VCaP (cell line): ENCODE results near the gene OR5AU1.

ENCODE experiments used
- H3K27ac ChIP-seq: fragments of 450-650 bp; 2 replicates; pipeline ENCODE4 v1.5.1; 2017
- TF ChIP-seq, protein P1 (sequence below): fragments of 450-650 bp; conservative IDR thresholded peaks from 2 replicates; pipeline ENCODE4 v1.5.1; 2017; ENCODE audit warnings: mild to moderate bottlenecking, moderate library complexity

Gene OR5AU1

DNA sequence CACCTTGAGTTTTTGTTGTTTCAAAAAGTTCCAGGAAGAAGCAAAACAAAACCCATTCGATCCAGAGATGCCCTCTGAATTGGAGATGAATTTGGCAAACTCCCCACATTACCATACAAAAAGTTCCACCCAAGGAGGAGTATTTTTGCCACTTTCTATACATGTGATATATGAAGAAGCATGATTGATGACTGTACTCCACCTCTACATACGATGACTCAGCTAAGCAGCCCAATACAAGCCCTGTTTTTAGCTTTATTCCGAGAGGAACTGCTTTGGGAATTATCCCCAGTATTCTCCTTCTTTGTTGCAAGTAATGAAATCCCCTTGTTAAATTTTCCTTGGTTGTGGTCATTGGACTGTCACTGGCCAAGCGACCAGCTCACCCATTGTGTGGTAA is 43.6 kb downstream of the OR5AU1 start:
- H3K27ac ChIP-seq: peak overlapping the region; percentile 66

DNA sequence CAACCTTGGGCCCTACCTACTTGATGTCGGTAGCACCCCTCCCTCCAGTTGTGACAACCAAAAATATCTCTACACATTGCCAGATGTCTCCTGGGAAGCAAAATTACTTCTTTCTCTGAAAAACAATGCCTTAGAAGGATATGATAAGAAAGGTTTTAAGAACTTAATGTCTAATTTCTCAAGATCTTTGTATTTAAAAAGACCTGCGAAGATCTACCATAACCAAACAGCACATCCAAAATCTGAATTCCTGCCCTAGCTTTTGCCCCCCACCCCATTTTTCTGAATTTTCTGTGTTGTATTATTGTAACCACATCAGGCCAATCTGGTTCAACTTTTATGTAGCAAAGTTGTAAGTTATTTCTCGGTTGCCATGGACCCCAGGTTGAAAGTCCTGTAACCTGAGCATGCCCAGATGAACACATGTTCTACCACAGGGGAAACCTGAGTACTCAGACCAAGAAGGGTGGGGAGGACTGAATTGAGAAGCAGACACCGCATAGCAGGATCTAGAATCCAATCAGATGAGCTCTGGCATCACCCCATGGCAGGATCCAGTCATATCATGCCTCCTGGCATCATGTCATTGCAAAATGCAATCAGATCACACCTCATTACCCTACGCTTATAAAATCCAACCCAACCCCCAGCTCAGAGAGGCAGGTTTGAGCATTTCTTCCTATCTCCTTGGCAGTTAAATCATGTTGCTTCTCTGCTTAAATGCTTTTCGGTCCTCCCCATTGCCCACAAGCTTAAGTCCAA is 46.3 kb downstream of the OR5AU1 start:
- no peak overlapping the region for H3K27ac ChIP-seq
- TF ChIP-seq, protein P1, sequence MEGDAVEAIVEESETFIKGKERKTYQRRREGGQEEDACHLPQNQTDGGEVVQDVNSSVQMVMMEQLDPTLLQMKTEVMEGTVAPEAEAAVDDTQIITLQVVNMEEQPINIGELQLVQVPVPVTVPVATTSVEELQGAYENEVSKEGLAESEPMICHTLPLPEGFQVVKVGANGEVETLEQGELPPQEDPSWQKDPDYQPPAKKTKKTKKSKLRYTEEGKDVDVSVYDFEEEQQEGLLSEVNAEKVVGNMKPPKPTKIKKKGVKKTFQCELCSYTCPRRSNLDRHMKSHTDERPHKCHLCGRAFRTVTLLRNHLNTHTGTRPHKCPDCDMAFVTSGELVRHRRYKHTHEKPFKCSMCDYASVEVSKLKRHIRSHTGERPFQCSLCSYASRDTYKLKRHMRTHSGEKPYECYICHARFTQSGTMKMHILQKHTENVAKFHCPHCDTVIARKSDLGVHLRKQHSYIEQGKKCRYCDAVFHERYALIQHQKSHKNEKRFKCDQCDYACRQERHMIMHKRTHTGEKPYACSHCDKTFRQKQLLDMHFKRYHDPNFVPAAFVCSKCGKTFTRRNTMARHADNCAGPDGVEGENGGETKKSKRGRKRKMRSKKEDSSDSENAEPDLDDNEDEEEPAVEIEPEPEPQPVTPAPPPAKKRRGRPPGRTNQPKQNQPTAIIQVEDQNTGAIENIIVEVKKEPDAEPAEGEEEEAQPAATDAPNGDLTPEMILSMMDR: no peak

More for the DNA sequence above, 43.6 kb downstream of the OR5AU1 start:
- TF ChIP-seq, protein P1: no peak

DNA sequence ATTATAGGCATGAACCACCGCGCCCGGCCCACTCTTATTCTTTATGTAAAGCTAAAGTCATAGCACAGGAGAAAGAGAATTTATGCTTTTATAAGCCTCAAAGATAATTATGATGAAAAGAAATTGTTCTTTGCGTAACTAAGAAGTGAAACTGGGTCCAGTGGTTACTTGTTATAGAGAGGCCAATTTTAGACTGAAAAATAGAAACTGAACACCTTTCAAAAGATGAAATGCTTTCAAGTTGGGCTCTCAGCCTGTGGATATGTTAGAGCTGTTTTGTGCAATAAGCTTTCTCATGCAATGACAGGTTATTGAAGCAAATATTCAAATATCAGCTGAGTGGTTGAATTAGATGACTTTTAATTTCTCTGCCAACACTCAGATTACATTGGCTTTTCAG is 47.1 kb downstream of the OR5AU1 start:
- no peak overlapping the region; the same call in 1 of the 2 replicates for H3K27ac ChIP-seq
- TF ChIP-seq, protein P1: no peak

DNA sequence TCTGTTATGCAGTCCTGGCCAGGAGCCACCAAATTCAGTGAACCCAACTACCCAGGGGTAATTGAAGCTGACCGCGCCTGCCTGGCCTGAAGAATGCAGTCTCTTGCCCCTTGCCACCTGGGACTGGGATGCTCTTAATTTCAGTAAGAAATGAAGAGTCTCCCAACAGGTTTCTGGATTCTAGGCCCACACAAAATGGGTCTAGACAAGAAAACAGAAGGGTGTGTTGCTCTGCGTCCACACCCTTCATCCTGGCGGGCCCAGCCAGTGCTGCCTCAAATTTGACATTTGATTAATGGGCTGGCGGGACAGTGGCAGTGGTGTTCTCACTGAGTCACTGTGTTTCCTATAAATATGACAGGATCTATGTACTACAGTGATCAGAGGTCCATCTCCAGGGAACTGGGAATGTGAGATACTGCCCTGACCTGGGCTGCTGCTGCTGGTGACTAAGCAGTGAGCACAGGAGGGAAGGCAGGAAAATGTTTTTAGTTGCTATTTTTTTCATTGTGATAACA is 48.5 kb downstream of the OR5AU1 start:
- peak overlapping the region; percentile 97; the same call in 1 of the 2 replicates for H3K27ac ChIP-seq
- TF ChIP-seq, protein P1: no peak

DNA sequence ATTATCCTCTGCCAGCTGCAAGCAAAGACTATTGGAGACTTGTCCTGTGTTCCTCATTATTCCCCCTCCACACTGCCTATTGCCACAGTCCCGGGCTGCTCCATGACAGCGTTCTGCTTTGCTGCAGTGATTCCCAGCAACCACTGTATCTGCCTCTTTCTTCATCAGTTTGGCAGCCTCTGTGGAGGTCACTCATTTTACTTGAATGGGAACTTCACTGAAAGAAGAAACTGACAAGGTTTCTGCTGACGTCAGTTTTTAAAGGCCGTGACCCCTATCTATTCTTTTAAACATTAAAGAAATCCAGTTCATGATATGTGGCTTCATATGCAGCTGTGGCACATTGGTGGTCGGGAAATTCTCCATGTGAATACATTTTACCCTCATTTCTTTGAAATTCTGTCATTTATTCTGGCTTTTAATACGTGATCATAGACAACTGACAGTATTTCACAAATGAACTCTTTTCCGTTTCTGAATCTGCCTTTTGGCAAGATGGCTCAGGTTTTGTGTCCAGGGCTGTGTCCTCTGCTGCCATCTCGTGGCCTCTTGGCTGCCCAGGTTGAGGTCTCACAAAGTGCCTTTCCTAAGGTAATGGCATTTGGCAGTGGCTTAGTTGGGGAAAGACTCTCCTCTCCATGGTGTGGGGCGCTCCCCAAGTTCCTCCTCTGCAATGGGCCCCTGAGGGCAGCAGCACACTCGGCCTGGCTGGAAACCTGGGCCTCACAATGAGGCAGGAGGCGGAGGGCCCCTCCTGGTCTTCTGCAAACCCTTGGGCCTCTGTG is 49.2 kb downstream of the OR5AU1 start:
- TF ChIP-seq, protein P1: peak; percentile 96
- H3K27ac ChIP-seq: peak overlapping the region; percentile 97; the same call in 1 of the 2 replicates

DNA sequence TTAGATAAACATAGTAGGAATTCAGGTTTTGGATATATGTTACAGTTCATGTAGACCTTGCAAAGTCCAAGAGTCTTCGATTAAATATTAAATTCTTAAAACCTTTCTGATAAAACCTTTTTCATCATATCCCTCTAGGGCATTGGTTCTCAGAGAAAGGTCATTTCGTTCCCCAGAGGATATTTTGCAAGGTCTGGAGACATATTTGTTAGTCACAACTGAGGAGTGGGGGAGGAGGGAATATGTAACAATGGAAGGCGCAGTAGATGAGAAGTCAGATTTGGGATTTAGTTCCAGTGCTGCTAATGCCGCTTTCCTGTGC is 49.7 kb downstream of the OR5AU1 start:
- H3K27ac ChIP-seq: peak overlapping the region; percentile 97; the same call in 1 of the 2 replicates

DNA sequence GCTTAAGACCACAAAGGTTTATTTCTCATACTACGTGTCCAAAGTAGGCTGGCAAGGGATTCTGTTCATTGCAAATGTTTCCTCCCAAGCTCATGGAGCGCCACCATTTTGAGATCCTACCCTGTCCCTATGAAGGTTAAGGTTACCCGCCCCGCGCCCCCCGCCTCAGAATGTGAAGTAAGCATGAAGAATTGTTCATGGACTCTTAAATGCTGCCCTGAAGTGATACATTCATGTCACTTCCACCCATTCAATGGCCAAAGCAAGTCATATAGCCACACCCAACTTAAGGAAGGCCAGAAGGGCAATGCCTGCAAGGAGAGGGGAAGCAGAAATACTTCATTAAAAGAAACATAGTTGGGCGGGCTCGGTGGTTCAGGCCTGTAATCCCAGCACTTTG is 50.8 kb downstream of the OR5AU1 start:
- TF ChIP-seq, protein P1: no peak
- peak overlapping the region; percentile 97 for H3K27ac ChIP-seq

More for the DNA sequence above, 49.7 kb downstream of the OR5AU1 start:
- TF ChIP-seq, protein P1: no peak
